Measurements from ENCODE around the gene BTG2. TPM values are rescaled to one million over a fixed set of nuclear protein-coding genes. Genes with fewer than 3 reads are reported as not detected.

BTG2 gene
- total RNA-seq, 2 donors from 2014 or later = 132 to 254 TPM

GRCh38 chr1:203318229-203318517, 12.9 kb downstream of the BTG2 start:
- H3K9me3 ChIP-seq = no peaks in the 10 kb centered on the region
- H3K36me3 ChIP-seq = no peaks in the 10 kb centered on the region
- peak overlapping the region; percentile 61 to 63 for H3K27ac ChIP-seq
- H3K4me1 ChIP-seq = peaks cover 0 to 49% of the 10 kb centered on the region in 2 donors
- H3K27me3 ChIP-seq = no peaks in the 10 kb centered on the region
- TF ChIP-seq, protein P1, sequence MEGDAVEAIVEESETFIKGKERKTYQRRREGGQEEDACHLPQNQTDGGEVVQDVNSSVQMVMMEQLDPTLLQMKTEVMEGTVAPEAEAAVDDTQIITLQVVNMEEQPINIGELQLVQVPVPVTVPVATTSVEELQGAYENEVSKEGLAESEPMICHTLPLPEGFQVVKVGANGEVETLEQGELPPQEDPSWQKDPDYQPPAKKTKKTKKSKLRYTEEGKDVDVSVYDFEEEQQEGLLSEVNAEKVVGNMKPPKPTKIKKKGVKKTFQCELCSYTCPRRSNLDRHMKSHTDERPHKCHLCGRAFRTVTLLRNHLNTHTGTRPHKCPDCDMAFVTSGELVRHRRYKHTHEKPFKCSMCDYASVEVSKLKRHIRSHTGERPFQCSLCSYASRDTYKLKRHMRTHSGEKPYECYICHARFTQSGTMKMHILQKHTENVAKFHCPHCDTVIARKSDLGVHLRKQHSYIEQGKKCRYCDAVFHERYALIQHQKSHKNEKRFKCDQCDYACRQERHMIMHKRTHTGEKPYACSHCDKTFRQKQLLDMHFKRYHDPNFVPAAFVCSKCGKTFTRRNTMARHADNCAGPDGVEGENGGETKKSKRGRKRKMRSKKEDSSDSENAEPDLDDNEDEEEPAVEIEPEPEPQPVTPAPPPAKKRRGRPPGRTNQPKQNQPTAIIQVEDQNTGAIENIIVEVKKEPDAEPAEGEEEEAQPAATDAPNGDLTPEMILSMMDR (IDR thresholded peaks at IDR 0.05) = no peak
- no peak overlapping the region for H3K4me3 ChIP-seq
- no peak for DNase-seq (ENCODE audit: low spot score)

DNA sequence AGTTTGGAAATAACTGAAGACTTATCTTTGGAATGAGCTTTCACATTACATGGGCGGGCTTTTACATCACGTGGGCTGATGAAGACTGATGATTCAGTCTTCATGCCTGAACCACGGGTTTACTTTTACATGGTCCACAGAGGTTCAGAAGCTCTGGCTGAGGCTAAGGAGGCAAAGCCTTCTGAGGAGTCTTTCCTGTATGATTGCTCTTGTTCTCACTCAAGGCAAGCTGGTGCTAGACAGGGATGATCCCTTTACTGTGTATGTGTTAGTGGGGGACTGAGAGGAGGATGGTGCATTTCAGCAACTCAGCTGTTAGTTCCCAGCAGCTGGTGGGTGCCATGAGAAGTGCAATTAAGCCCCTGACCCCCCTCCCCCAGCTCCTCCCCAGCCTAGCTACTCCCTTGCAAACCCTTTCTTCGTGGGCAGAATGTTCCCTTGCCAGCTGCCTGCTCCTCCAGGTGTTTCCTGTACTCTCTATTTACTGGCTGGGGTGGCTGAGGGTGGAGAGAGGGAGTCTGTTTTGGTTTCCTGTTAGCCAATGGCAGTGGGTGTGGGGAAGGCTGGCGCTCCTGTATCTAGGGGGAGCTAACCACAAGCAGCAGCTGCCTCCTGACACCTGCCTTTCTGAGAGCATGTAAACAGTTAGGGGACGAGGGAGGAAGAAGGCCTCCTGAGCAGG, 15.4 kb downstream of the BTG2 start:
- Histone ChIP-seq H3K4me1 (peaks cover 0 to 75% of the 10 kb centered on the region in 2 donors), H3K27me3 (no peaks in the 10 kb centered on the region), H3K27ac (peak overlapping the region; percentile 68 to 96), H3K4me3 (no peak overlapping the region), H3K36me3 (no peaks in the 10 kb centered on the region), H3K9me3 (no peaks in the 10 kb centered on the region)
- no peak for DNase-seq (ENCODE audit: low spot score)
- TF ChIP-seq, protein P1 (IDR thresholded peaks at IDR 0.05) = no peak

DNA sequence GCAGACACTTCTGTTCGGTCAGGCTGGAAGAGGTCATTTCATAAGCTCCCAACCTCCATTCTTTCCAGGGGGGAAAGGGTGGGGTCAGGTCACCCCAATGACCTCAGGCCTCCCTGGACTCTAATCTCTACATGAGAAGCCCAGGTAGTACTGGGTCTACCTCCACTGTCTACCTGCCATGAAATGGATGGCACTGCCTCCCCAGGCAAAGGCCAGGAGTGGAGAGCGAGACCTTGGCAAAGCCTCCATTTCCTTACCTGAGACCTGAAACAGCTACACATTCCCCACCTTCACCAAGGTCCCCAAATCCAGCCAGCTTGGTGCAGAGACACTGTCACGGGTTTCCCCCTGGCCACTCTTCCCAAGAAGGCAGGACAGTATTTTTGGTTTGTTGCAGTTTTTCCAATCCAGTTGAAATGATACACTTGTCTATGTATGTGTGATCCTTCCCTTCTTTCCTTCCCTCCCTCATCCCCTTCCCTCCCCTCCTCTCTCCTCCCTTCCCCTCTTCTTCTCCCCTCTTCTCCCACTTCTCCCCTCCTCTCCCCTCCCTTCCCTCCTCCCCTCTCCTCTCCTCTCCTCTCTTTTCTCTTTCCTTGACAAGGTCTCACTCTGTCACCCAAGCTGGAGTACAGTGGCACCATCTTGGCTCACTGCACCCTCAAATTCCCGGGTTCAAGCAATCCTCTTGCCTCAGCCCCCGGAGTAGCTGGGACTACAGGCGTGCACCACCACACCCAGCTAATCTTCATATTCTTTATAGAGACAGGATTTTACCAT, 16.1 kb downstream of the BTG2 start:
- Histone ChIP-seq H3K27me3 (no peaks in the 10 kb centered on the region), H3K27ac (peak overlapping the region; percentile 85 to 96), H3K4me3 (no peak overlapping the region), H3K4me1 (peaks cover 0 to 79% of the 10 kb centered on the region in 2 donors), H3K36me3 (no peaks in the 10 kb centered on the region), H3K9me3 (no peaks in the 10 kb centered on the region)
- TF ChIP-seq, protein P1 (IDR thresholded peaks at IDR 0.05) = no peak
- no peak for DNase-seq (ENCODE audit: low spot score)

DNA sequence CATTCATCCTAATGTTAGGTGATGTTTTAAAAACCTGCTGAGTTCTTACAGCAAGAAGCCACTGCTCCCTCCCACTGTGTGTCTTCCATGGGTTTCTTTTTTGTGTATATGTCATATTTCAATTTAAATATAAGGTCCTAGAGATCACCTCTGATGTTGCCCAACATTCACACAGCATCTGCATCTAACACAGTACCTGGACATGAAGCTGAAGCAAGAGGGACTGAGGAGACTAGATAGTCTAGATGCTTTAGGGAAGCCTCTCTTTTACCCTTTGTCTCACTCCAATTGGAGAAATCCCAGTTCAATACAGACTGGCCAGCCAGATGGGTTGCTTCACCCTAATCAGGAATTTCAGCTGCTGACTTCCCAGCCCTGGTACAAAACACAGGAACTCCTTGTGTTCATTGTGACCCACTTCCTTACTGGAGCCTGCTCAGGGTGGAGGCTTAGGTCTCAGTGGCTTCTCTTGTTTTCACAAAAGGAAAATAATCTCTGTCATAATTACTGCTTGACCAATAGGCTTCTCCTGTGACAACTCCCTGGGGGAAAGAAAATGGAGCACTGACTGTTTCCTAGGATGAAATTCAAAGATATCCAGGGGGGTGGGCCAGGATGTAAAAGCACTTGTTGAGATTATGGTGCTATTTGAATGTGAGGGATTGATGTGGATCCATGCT, 17.3 kb downstream of the BTG2 start:
- Histone ChIP-seq H3K27me3 (no peaks in the 10 kb centered on the region), H3K4me3 (no peak overlapping the region), H3K9me3 (no peaks in the 10 kb centered on the region), H3K27ac (peak overlapping the region; percentile 85 to 96), H3K4me1 (peaks cover 0 to 79% of the 10 kb centered on the region in 2 donors), H3K36me3 (no peaks in the 10 kb centered on the region)
- TF ChIP-seq, protein P1 (IDR thresholded peaks at IDR 0.05) = no peak
- DNase-seq (ENCODE audit: low spot score) = peak; percentile 93

- H3K27me3 ChIP-seq = no peaks in the 10 kb centered on the region
- TF ChIP-seq, protein P1 (IDR thresholded peaks at IDR 0.05) = no peak
- H3K27ac ChIP-seq = peak overlapping the region; percentile 85 to 96
- H3K4me1 ChIP-seq = peaks cover 0 to 80% of the 10 kb centered on the region in 2 donors
- H3K4me3 ChIP-seq = no peak overlapping the region
- no peaks in the 10 kb centered on the region for H3K9me3 ChIP-seq
- no peak for DNase-seq (ENCODE audit: low spot score)
- H3K36me3 ChIP-seq = no peaks in the 10 kb centered on the region
These were observed 18.3 kb downstream of the BTG2 start for GRCh38 chr1:203323587-203323986.
